ENCODE data around the gene ZNF689. TPM values are rescaled to one million over a fixed set of nuclear protein-coding genes. Genes with fewer than 3 reads are reported as not detected.

Gene ZNF689
- total and polyA plus RNA-seq, 2 of the 13 experiments (the other 11 are each of a cell fraction or from before 2014, with no cell fraction given), result 9.7 to 19.5 TPM

GRCh38 chr16:30650369-30651123, 40.4 kb upstream of the ZNF689 start, which contains the start of gene PRR14 (continued):
- TF ChIP-seq ZSCAN12 (CRISPR knock-in tag; IDR thresholded peaks at IDR 0.05) (no peak), ZNF780A (CRISPR knock-in tag; IDR thresholded peaks at IDR 0.05) (0 out of 2 replicates have a peak, but pooled peaks have one; percentile 56), KLF11 (CRISPR knock-in tag; IDR thresholded peaks at IDR 0.05) (peak; percentile 76), POGZ (CRISPR knock-in tag; IDR thresholded peaks at IDR 0.05) (peak; percentile 94), ZNF12 (CRISPR knock-in tag; IDR thresholded peaks at IDR 0.05) (no peak), SIX1 (CRISPR knock-in tag; IDR thresholded peaks at IDR 0.05; ENCODE audit: borderline replicate concordance) (no peak), ZNF382 (CRISPR knock-in tag; IDR thresholded peaks at IDR 0.05; ENCODE audit: borderline replicate concordance) (no peak), SSRP1 (CRISPR knock-in tag; IDR thresholded peaks at IDR 0.05) (no peak), ATF1 (CRISPR knock-in tag; IDR thresholded peaks at IDR 0.05) (peak; percentile 88), ZNF441 (CRISPR knock-in tag; IDR thresholded peaks at IDR 0.05; ENCODE audit: borderline replicate concordance) (no peak), ARID3A (IDR thresholded peaks at IDR 0.05; ENCODE audit: low read depth, low read length) (no peak), ZNF33A (CRISPR knock-in tag; IDR thresholded peaks at IDR 0.05; ENCODE audit: borderline replicate concordance) (no peak), ZNF883 (CRISPR knock-in tag; IDR thresholded peaks at IDR 0.05; ENCODE audit: not compliant biosample characterization) (no peak)
- TF ChIP-seq, protein P1, sequence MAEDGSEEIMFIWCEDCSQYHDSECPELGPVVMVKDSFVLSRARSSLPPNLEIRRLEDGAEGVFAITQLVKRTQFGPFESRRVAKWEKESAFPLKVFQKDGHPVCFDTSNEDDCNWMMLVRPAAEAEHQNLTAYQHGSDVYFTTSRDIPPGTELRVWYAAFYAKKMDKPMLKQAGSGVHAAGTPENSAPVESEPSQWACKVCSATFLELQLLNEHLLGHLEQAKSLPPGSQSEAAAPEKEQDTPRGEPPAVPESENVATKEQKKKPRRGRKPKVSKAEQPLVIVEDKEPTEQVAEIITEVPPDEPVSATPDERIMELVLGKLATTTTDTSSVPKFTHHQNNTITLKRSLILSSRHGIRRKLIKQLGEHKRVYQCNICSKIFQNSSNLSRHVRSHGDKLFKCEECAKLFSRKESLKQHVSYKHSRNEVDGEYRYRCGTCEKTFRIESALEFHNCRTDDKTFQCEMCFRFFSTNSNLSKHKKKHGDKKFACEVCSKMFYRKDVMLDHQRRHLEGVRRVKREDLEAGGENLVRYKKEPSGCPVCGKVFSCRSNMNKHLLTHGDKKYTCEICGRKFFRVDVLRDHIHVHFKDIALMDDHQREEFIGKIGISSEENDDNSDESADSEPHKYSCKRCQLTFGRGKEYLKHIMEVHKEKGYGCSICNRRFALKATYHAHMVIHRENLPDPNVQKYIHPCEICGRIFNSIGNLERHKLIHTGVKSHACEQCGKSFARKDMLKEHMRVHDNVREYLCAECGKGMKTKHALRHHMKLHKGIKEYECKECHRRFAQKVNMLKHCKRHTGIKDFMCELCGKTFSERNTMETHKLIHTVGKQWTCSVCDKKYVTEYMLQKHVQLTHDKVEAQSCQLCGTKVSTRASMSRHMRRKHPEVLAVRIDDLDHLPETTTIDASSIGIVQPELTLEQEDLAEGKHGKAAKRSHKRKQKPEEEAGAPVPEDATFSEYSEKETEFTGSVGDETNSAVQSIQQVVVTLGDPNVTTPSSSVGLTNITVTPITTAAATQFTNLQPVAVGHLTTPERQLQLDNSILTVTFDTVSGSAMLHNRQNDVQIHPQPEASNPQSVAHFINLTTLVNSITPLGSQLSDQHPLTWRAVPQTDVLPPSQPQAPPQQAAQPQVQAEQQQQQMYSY (CRISPR knock-in tag; IDR thresholded peaks at IDR 0.05), result peak; percentile 81; the same call in 1 of the 2 replicates
- TF ChIP-seq, protein P2, sequence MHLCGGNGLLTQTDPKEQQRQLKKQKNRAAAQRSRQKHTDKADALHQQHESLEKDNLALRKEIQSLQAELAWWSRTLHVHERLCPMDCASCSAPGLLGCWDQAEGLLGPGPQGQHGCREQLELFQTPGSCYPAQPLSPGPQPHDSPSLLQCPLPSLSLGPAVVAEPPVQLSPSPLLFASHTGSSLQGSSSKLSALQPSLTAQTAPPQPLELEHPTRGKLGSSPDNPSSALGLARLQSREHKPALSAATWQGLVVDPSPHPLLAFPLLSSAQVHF (CRISPR knock-in tag; IDR thresholded peaks at IDR 0.05), result no peak

Data from HepG2 (cell line).